Tibial nerve (tissue), 3 donors: ENCODE results near the gene SEMA5A.

Experiments
- CTCF ChIP-seq, 5 experiments: fragments of 200-600 bp in 3 of 5; fragments of 450-650 bp in 2 of 5; sonication (generic) in 3 of 5; IDR thresholded peaks; one replicate each; pipeline ENCODE4 v1.5.1; 2016 to 2019; ENCODE audit warnings: antibody characterized with exemption in 5 of 5, mild to moderate bottlenecking in 3 of 5, moderate library complexity in 2 of 5
- POLR2A ChIP-seq, 2 donors: fragments of 450-650 bp; IDR thresholded peaks; one replicate each; pipeline ENCODE4 v1.6.1; 2017; ENCODE audit warnings: antibody characterized with exemption in 2 of 2, mild to moderate bottlenecking in 2 of 2, moderate library complexity in 2 of 2

GRCh38 chr5:9301200-9301599 is 244.7 kb downstream of the SEMA5A start:
- TF ChIP-seq CTCF (IDR thresholded peaks at IDR 0.05) = no peak
- TF ChIP-seq POLR2A (IDR thresholded peaks at IDR 0.05) = no peak
